IPS-NIHi11 (cell line): Measurements from ENCODE around the gene CELF5.
"Not testable (repeated sequence)": the region's sequence is repeated elsewhere in the genome, so short reads cannot be mapped to it uniquely, and the experiment has no call there.

ENCODE experiments used
- DNase-seq: peaks from one replicate; pipeline ENCODE4 v3.0.0; 2012; ENCODE audit warnings: mixed read lengths, low spot score

The CELF5 gene

DNA sequence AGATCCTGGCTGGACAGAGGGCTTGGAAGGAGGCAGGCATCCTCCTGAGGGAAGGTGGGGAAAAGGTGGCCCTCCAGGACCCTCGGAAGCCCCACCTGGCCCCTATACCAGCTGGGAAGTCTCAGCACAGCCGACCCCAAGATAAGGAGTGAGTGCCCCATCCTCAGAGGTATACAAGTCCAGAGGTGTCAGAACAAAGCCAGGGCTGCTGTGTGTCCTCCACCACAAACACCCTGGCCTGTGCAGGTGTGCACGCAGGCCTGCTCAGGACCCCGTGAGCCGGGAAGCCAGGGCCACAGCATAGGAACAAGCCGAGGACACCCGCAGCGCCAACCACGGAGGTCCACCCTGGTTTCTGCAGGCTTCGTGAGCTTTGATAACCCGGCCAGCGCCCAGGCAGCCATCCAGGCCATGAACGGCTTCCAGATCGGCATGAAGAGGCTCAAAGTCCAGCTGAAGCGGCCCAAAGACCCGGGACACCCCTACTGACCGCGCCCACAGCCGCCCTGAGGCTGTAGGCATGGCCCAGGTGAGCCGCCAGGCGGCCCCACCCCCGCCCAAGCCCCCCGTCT, 68.6 kb downstream of the CELF5 start:
- no peak for DNase-seq

DNA sequence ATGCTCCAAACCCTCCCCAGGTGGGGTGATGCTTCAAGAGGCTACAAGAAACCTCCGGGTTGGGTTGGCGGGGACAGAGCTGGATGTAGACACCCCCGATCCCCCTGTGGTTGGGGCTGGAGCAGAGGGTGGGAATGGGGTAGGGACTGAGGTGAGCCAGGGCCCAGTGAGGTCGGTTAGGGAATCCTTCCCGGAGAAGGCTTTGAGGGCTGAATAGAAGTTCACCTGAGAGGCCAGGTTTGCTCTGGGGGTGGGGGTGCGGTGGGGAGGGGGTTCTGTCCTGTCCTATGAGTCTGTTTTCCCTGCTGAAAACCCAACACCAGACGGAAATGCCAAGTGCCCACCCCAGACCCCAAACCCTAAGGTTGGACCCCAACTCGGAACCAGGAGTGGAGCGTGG, 69.1 kb downstream of the CELF5 start:
- no peak for DNase-seq

DNA sequence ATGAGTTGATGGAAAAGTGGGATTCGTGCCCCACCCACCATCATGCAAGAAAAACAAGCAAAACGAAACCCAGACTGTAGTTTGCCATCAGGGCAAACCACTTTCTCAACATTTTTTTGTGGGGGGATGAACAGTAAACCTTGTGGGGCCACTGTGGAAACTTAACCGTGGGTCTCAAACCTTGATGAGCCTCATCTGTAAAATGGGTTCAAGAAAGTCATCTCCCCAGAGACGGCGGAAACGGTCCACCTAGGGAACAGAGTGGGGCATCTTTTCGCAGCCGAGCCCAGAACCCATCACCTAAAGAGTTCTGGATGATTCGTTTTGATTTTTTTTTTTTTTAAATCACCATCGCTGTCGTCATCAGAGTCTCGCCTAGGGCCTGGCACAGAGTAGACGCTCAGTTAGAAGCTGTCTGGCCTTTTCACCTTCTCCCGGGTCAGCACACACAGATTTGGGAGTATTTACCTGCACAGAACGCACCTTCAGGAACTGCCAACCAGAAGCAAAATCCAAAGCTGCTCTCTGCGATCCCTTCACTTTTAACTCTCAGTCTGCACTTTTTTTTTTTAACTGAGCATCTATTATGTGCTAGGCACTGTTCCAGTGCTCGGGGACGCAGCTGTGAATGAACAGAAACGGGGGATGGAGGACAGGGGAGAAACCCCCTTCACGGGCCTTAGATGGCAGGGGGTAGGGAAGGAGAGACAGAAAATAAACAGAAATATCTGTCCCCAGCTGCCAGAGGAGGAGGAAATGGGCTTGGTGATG, 69.8 kb downstream of the CELF5 start:
- DNase-seq: no peak

- no peak for DNase-seq
Observed at GRCh38 chr19:3295581-3295980, 71.1 kb downstream of the CELF5 start.

GRCh38 chr19:3296034-3296433, 71.6 kb downstream of the CELF5 start:
- no peak for DNase-seq

- no peak for DNase-seq
Observed at GRCh38 chr19:3296446-3296845, 72.0 kb downstream of the CELF5 start.

DNA sequence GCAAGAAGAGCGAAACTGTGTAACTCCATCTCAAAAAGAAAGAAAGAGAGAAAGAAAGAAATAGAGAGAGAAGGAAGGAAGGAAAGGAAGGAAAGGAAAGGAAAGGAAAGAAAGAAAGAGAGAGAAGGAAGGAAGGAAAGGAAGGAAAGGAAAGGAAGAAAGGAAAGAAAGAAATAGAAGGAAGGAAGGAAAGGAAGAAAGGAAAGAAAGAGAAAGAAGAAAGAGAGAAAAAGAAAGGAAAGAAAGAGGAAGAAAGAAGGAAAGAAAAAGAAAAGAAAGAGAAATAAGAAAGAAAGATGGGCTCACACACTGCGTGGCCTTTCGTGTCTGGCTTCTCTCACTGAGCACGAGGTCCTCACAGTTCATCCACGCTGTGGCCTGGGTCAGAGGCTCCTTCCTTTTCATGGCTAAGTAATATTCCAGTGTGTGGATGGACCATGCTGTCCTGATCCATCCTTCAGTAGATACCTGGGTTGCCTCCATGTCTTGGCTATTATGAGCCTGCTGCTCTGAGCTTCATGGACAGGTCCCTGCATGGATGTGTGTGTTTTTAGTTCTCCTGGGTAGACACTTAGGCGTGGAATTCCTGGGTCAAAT, 74.5 kb downstream of the CELF5 start:
- DNase-seq: no peak

DNA sequence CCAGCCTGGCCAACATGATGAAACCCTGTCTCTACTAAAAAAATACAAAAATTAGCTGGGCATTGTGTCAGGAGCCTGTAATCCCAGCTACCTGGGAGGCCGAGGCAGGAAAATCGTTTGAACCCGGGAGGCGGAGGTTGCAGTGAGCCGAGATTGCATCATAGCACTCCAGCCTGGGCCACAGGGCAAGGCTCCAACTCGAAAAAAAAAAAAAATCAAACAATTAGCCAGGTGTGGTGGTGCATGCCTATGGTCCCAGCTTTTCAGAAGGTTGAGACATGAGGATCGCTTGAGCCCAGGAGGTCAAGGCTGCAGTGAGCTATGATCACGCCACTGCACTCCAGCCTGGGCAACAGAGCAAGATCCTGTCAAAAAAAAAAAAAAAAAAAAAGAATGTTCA, 76.1 kb downstream of the CELF5 start:
- DNase-seq: not testable (repeated sequence)

GRCh38 chr19:3302755-3303154, 78.3 kb downstream of the CELF5 start:
- DNase-seq: no peak

DNA sequence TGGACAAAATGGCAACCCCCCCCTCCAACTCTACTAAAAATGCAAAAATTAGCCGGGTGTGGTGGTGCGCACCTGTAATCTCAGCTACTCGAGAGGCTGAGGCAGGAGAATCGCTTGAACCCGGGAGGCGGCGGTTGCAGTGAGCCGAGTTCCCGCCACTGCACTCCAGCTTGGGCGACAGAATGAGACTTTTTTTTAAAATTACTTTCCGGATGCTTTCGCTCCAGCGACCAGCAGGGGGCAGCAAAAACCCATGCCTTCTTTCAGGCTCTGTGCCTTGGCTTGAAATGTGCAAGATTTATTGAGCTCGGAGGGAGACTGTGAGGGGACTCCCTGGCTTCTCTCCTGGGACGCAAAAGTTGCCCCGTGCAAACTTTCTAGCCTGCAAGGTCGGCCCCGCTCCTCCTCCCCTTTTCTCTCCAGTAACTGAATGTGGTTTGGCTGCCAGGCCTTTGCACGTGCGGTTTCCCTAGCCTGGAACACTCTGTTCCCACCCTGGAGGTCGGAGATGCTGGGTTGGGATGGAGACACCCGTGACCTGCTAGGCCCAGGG, 80.5 kb downstream of the CELF5 start:
- DNase-seq: peak; percentile 73

DNA sequence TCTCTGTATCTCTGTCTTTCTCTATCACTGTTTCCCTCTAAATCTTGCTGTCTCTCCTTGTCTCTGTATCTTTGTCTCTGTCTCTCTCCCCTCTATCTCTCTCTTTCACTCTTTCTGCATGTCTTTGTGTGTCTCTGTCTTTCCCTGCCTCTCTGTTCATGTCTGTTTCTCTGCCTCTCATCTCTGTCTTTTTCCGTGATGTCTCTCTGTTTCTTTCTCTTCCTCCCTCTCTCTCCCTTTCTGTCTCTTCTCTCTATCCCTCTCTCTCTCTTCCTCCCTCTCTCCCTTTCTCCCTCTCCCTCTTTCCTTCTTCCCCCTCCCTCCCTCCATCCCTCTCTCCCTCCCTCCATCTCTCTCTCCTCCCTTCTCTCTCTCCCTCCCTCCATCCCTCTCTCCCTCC, 85.3 kb downstream of the CELF5 start:
- DNase-seq: no peak

GRCh38 chr19:3310280-3310679, 85.8 kb downstream of the CELF5 start:
- DNase-seq: no peak

- no peak for DNase-seq
Observed at GRCh38 chr19:3310711-3311110, 86.2 kb downstream of the CELF5 start.

DNA sequence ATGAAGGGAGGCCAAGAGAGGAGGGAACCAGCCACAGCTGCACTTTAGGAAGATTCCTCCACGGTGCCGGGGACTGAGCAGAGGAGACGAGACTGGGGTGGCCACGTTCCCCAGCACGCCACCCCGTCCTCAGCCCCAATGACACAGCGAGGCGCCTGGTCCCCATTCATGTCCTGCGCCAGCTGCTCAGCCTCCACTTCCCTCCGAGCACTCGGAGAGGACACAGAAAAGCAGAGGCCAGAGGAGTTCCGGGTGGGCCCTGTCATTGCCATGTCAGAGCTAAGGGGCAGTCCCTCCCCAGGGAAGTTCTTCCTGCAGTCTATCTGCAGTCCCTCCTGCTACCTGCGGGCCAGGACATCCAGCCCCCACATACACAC, 88.7 kb downstream of the CELF5 start:
- no peak for DNase-seq

DNA sequence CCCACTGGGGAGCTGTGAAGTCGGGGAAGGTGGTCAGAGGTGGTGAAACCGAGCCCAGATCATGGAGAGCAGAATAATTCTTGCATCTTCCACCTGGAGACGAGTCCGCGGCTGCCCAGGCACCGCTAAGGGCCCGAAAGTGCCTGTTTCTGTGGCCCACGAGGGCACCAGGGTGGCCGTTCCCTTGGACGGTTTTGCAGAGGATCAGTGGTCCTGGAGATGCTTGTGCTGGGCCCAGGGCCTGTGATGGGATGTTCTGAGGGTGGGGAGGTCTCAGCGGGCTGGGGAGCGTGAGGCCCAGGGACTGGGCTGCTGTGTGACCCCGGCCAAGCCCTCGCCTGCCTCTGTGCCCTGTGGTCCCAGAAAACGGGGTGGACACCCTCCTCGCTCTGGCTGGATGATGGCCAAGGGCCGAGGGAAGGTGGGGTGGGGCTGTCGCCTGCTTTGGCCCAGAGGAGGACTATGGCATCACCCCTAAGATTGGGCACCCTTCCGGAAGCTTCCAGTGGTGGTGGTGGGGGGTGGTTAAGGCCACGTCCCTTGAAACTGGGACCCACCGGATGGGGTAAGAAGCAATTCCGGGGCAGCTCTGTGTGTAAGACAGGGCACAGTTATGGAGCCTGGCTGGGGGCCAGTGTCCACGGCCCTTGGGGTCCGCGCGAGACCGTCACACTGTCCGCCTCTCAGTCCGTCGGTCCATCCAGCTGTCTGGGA, 90.7 kb downstream of the CELF5 start:
- no peak for DNase-seq

DNA sequence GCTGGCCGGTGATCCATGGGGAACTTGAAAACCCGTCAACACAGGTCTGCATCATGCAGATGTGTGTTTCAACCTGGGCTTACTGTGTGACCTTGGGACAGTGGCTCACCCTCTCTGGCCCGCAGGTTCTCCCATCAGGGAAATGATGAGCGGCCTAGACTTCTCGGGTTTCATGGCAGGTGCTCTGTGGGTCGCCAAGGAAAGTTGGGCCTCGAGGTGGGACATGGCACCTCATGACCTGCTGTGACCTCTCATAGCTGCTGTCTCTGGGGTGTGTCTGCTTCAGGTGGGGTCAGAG, 91.2 kb downstream of the CELF5 start:
- no peak for DNase-seq

GRCh38 chr19:3316132-3316648, 91.7 kb downstream of the CELF5 start:
- DNase-seq: no peak

- DNase-seq: no peak
Observed at GRCh38 chr19:3316659-3317207, 92.3 kb downstream of the CELF5 start.

- peak; percentile 4 for DNase-seq
Observed at GRCh38 chr19:3319643-3320353, 95.3 kb downstream of the CELF5 start.

GRCh38 chr19:3320354-3320670, 95.9 kb downstream of the CELF5 start:
- no peak for DNase-seq

DNA sequence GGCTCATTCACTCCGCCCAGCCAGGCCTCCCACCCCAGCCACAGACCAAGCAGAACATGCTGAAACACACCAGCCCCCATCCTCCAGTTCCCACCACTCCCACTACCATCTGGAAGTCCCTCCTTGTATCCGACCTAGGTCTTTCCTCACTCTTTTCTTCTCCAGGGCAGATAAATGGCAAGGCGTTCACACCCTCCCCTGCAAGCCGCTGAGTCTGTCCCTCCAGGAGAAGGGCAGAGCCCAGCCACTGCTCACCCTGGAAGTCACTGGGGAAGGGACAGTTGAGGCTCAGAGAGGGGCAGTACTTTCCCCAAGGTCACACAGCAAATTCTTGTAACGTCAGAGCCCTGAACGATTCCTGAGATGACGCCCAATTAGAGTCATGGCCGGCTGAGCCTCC, 96.4 kb downstream of the CELF5 start:
- no peak for DNase-seq

DNA sequence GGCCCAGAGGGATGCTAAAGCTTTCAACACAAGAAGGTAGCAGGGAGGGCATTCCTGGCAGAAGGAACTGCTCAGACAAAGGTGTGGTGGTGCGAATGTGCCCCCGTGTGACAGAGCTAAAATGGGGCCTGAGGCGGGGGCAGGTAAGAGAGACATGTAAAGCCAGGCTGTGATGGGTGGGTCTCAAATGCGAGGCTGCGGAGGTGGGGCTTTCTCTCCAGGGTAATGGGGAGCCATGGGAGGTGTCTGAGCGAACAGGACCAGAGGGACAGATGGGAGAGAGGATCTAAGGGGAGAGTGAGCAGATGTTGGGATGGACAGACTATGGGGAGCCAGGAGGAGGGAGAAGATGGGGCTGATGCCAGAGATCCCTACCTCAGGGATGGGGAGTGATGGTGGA, 97.2 kb downstream of the CELF5 start:
- no peak for DNase-seq
